HG02678 (cell line): ENCODE results near the gene PFKFB2.

Experiments used
- ATAC-seq: cut with Tn5 transposase; IDR thresholded peaks from one replicate; pipeline ENCODE4 v1.9.1; 2021; ENCODE audit warnings: mild to moderate bottlenecking, moderate library complexity; ENCODE audit not compliant: unreplicated experiment

The PFKFB2 gene

GRCh38 chr1:207063014-207063413, 9.9 kb downstream of the PFKFB2 start:
- no peak for ATAC-seq

GRCh38 chr1:207064561-207064960, 11.5 kb downstream of the PFKFB2 start:
- ATAC-seq = no peak

- ATAC-seq = no peak
These were observed 14.1 kb downstream of the PFKFB2 start for GRCh38 chr1:207067185-207067584.

- no peak for ATAC-seq
These were observed 14.6 kb downstream of the PFKFB2 start for GRCh38 chr1:207067665-207068064.

GRCh38 chr1:207069061-207069460, 16.0 kb downstream of the PFKFB2 start:
- ATAC-seq = no peak

GRCh38 chr1:207069858-207070506, 16.9 kb downstream of the PFKFB2 start:
- ATAC-seq = no peak

GRCh38 chr1:207070811-207071210, 17.7 kb downstream of the PFKFB2 start:
- ATAC-seq = no peak

GRCh38 chr1:207071426-207071825, 18.4 kb downstream of the PFKFB2 start:
- ATAC-seq = no peak

- no peak for ATAC-seq
These were observed 19.2 kb downstream of the PFKFB2 start for GRCh38 chr1:207072233-207072632.

- no peak for ATAC-seq
These were observed 21.1 kb downstream of the PFKFB2 start for GRCh38 chr1:207073906-207074820.

GRCh38 chr1:207076181-207076955, 23.3 kb downstream of the PFKFB2 start:
- ATAC-seq = no peak

- ATAC-seq = no peak
These were observed 23.9 kb downstream of the PFKFB2 start for GRCh38 chr1:207077012-207077411.

- ATAC-seq = peak; percentile 58
These were observed 24.6 kb downstream of the PFKFB2 start for GRCh38 chr1:207077470-207078377.

- ATAC-seq = no peak
These were observed 25.6 kb downstream of the PFKFB2 start for GRCh38 chr1:207078578-207079132.

- ATAC-seq = no peak
These were observed 26.7 kb downstream of the PFKFB2 start for GRCh38 chr1:207079706-207080241.

GRCh38 chr1:207081088-207081487, 28.0 kb downstream of the PFKFB2 start:
- ATAC-seq = no peak

GRCh38 chr1:207081806-207082205, 28.7 kb downstream of the PFKFB2 start:
- ATAC-seq = no peak

GRCh38 chr1:207084232-207084631, 31.2 kb downstream of the PFKFB2 start:
- ATAC-seq = no peak

- peak; percentile 67 for ATAC-seq
These were observed 31.7 kb downstream of the PFKFB2 start for GRCh38 chr1:207084701-207085180.

GRCh38 chr1:207085887-207086286, 32.8 kb downstream of the PFKFB2 start:
- ATAC-seq = no peak
